ENCODE data around the gene DNAH1. TPM values are rescaled to one million over a fixed set of nuclear protein-coding genes. Genes with fewer than 3 reads are reported as not detected.

Gene DNAH1
- total RNA-seq, 4 donors from 2014 or later: 1.4 to 6.8 (median 2.0) TPM

DNA sequence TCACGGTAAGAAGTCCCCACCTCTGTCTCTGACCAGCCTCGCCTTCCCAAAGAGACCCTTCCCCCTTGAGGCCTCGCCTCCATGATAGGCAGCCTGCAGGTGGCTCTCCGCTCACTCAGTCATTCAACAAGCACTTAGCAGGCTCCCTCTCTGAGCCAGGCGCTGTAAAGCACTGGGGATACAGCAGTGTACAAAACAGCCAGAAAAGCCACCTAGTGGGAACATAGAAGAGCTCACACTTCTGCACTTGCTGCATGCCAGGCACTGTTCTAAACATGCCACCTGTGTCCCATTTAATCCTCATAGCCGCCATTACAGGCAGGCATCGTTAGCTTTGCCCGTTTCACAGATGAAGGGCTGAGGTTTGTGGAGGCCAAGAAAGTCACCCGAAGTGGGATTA, 72.8 kb downstream of the DNAH1 start:
- in situ Hi-C loops (cut with MboI; ENCODE audit: low sequenced_read_pairs in 4 of 4): no loop called here

DNA sequence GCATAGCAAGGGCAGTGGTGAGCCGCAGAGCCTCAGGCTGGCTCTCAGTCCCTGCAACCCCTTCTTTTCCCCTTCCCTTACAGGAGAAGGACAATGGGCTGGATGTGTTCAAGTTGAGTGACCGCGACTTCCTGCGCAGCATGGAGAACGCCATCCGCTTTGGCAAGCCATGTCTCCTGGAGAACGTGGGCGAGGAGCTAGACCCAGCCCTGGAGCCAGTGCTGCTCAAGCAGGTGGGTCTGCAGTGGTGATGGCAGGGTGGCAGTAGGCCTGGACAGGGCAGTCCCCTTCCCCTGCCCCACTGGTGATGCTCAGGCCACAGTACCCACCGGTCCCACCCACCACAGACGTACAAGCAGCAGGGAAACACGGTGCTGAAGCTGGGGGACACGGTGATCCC, 75.0 kb downstream of the DNAH1 start:
- intact Hi-C loops (cut with DNase I; ENCODE audit: low total_unique reads): no loop called here
- Histone ChIP-seq H3K4me1 (no peaks in the 10 kb centered on the region), H3K9me3 (no peaks in the 10 kb centered on the region), H3K27ac (no peak overlapping the region), H3K4me3 (no peak overlapping the region), H3K27me3 (no peaks in the 10 kb centered on the region), H3K36me3 (peaks cover 0 to 13% of the 10 kb centered on the region in 2 donors)
- ATAC-seq (no peak), DNase-seq (no peak)
- in situ Hi-C loops (cut with MboI; ENCODE audit: low sequenced_read_pairs in 4 of 4): no loop called here
- TF ChIP-seq, protein P1, sequence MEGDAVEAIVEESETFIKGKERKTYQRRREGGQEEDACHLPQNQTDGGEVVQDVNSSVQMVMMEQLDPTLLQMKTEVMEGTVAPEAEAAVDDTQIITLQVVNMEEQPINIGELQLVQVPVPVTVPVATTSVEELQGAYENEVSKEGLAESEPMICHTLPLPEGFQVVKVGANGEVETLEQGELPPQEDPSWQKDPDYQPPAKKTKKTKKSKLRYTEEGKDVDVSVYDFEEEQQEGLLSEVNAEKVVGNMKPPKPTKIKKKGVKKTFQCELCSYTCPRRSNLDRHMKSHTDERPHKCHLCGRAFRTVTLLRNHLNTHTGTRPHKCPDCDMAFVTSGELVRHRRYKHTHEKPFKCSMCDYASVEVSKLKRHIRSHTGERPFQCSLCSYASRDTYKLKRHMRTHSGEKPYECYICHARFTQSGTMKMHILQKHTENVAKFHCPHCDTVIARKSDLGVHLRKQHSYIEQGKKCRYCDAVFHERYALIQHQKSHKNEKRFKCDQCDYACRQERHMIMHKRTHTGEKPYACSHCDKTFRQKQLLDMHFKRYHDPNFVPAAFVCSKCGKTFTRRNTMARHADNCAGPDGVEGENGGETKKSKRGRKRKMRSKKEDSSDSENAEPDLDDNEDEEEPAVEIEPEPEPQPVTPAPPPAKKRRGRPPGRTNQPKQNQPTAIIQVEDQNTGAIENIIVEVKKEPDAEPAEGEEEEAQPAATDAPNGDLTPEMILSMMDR (IDR thresholded peaks at IDR 0.05 in 4 of 5, conservative IDR thresholded peaks at IDR 0.05 in 1 of 5): no peak
- no peak for TF ChIP-seq POLR2A (IDR thresholded peaks at IDR 0.05)

More for the DNA sequence above, 72.8 kb downstream of the DNAH1 start:
- TF ChIP-seq POLR2A (IDR thresholded peaks at IDR 0.05): no peak
- TF ChIP-seq, protein P1 (IDR thresholded peaks at IDR 0.05 in 4 of 5, conservative IDR thresholded peaks at IDR 0.05 in 1 of 5): no peak
- H3K9me3 ChIP-seq: no peaks in the 10 kb centered on the region
- intact Hi-C loops (cut with DNase I; ENCODE audit: low total_unique reads): no loop called here
- H3K36me3 ChIP-seq: peaks cover 0 to 13% of the 10 kb centered on the region in 2 donors
- DNase-seq: no peak
- ATAC-seq: no peak
- no peaks in the 10 kb centered on the region for H3K27me3 ChIP-seq
- H3K27ac ChIP-seq: no peak overlapping the region
- no peaks in the 10 kb centered on the region for H3K4me1 ChIP-seq
- no peak overlapping the region for H3K4me3 ChIP-seq

DNA sequence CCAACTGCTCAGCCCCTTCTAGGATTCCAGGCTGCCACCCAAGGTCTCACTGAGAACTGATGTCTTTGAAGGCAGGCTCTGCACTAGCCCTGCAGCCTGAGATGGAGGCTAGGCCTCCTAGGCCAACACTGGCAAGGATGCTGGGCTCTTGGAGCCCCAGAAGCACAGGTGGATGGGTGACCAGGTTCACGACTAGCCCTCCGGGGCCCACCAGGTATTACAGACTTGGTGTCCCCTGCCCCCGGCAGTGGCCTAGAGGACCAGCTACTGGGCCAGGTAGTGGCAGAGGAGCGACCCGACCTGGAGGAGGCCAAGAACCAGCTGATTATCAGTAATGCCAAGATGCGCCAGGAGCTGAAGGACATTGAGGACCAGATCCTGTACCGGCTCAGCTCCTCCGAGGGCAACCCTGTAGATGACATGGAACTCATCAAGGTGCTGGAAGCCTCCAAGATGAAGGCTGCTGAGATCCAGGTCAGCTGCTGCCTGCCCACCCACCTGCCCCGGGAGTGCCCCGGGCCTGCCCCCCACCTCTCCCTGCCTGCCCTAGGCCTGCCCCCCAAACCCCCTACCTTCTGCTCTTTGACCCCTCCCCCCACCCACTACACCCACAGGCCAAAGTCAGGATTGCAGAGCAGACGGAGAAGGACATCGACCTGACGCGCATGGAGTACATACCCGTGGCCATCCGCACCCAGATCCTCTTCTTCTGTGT, 76.3 kb downstream of the DNAH1 start:
- no peak overlapping the region for H3K27ac ChIP-seq
- H3K27me3 ChIP-seq: no peaks in the 10 kb centered on the region
- in situ Hi-C loops (cut with MboI; ENCODE audit: low sequenced_read_pairs in 4 of 4) (no loop called here), intact Hi-C loops (cut with DNase I; ENCODE audit: low total_unique reads) (no loop called here)
- no peak for DNase-seq
- no peaks in the 10 kb centered on the region for H3K9me3 ChIP-seq
- H3K4me3 ChIP-seq: no peak overlapping the region
- no peaks in the 10 kb centered on the region for H3K4me1 ChIP-seq
- no peak for TF ChIP-seq POLR2A (IDR thresholded peaks at IDR 0.05)
- TF ChIP-seq, protein P1 (IDR thresholded peaks at IDR 0.05 in 4 of 5, conservative IDR thresholded peaks at IDR 0.05 in 1 of 5): no peak
- no peak for ATAC-seq
- H3K36me3 ChIP-seq: peaks cover 0 to 13% of the 10 kb centered on the region in 2 donors

DNA sequence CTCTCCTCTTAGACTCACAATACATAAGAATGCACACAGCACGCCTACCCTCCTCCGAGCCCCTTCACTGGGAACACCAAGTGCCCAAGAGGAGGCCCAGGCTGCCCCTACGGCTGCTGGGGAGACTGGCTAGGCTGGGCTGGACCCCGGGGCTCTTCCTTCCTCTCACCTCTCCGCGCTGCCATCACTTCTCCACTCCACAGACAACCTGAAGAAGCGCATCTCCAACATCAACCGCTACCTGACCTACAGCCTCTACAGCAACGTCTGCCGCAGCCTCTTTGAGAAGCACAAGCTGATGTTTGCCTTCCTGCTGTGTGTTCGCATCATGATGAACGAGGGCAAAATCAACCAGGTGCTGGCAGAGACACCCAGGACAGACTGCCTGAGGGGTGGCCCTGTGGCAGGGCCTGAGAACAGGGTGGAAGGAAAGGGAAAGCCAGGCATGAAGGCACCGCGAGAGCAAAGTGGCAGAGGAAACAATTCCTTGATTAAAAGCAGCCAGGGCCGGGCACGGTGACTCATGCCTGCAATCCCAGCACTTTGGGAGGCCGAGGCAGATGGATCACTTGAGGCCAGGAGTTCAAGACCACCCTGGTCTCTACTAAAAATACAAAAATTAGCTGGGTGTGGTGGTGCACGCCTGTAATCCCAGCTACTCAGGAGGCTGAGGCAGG, 77.2 kb downstream of the DNAH1 start:
- Histone ChIP-seq H3K27me3 (no peaks in the 10 kb centered on the region), H3K27ac (no peak overlapping the region), H3K9me3 (no peaks in the 10 kb centered on the region), H3K4me3 (no peak overlapping the region), H3K4me1 (no peaks in the 10 kb centered on the region), H3K36me3 (peaks cover 0 to 13% of the 10 kb centered on the region in 2 donors)
- intact Hi-C loops (cut with DNase I; ENCODE audit: low total_unique reads): no loop called here
- DNase-seq (no peak), ATAC-seq (no peak)
- in situ Hi-C loops (cut with MboI; ENCODE audit: low sequenced_read_pairs in 4 of 4): no loop called here
- TF ChIP-seq, protein P1 (IDR thresholded peaks at IDR 0.05 in 4 of 5, conservative IDR thresholded peaks at IDR 0.05 in 1 of 5): no peak
- TF ChIP-seq POLR2A (IDR thresholded peaks at IDR 0.05): no peak
